ENCODE data around the gene CDK5.

- no peak for TF ChIP-seq POLR2AphosphoS5 (IDR thresholded peaks at IDR 0.05; ENCODE audit: borderline replicate concordance, low read depth, low read length)
- TF ChIP-seq EZH2 (IDR thresholded peaks at IDR 0.05), result no peak
- no peak for TF ChIP-seq FOXP2 (optimal IDR thresholded peaks at IDR 0.05; ENCODE audit: control extremely low read depth, extremely low read length, insufficient read depth)
Measured at GRCh38 chr7:151103973-151104372, 46.3 kb upstream of the CDK5 start.

All from SK-N-MC (cell line).